Measurements from ENCODE around the gene PCDHA6.
"Not testable (repeated sequence)": the region's sequence is repeated elsewhere in the genome, so short reads cannot be mapped to it uniquely, and the experiment has no call there.

DNA sequence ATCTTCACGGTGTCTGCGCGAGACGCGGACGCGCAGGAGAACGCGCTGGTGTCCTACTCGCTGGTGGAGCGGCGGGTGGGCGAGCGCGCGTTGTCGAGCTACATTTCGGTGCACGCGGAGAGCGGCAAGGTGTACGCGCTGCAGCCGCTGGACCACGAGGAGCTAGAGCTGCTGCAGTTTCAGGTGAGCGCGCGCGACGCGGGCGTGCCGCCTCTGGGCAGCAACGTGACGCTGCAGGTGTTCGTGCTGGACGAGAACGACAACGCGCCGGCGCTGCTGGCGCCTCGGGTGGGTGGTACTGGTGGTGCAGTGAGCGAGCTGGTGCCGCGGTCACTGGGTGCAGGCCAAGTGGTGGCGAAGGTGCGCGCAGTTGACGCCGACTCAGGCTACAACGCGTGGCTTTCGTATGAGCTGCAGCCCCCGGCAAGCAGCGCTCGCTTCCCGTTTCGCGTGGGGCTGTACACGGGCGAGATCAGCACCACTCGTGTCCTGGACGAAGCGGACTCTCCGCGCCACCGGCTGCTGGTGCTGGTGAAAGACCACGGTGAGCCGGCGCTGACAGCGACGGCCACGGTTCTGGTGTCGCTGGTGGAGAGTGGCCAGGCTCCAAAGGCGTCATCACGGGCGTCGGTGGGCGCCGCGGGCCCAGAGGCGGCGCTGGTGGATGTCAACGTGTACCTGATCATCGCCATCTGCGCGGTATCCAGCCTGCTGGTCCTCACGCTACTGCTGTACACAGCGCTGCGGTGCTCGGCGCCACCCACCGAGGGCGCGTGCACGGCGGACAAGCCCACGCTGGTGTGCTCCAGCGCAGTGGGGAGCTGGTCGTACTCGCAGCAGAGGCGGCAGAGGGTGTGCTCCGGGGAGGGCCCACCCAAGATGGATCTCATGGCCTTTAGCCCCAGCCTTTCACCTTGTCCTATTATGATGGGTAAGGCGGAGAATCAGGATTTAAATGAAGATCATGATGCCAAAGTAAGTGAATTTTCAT, 2.0 kb downstream of the PCDHA6 start:
- not testable (repeated sequence) for TF ChIP-seq POLR2AphosphoS5 (IDR thresholded peaks at IDR 0.05; ENCODE audit: low read depth); EZH2 (IDR thresholded peaks at IDR 0.05; ENCODE audit: low read depth, unreplicated experiment); CREB1 (CRISPR knock-in tag; IDR thresholded peaks at IDR 0.05; ENCODE audit: low read depth); EZH2phosphoT487 (IDR thresholded peaks at IDR 0.05; ENCODE audit: unreplicated experiment); STAT1 (IDR thresholded peaks at IDR 0.05; ENCODE audit: unreplicated experiment); NANOG (IDR thresholded peaks at IDR 0.05; ENCODE audit: borderline replicate concordance); ZNF331 (CRISPR knock-in tag; IDR thresholded peaks at IDR 0.05; ENCODE audit: low read depth)
- TF ChIP-seq, protein P1, sequence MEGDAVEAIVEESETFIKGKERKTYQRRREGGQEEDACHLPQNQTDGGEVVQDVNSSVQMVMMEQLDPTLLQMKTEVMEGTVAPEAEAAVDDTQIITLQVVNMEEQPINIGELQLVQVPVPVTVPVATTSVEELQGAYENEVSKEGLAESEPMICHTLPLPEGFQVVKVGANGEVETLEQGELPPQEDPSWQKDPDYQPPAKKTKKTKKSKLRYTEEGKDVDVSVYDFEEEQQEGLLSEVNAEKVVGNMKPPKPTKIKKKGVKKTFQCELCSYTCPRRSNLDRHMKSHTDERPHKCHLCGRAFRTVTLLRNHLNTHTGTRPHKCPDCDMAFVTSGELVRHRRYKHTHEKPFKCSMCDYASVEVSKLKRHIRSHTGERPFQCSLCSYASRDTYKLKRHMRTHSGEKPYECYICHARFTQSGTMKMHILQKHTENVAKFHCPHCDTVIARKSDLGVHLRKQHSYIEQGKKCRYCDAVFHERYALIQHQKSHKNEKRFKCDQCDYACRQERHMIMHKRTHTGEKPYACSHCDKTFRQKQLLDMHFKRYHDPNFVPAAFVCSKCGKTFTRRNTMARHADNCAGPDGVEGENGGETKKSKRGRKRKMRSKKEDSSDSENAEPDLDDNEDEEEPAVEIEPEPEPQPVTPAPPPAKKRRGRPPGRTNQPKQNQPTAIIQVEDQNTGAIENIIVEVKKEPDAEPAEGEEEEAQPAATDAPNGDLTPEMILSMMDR (conservative IDR thresholded peaks at IDR 0.05; ENCODE audit: low read depth in 2 of 2) = not testable (repeated sequence)
- TF ChIP-seq, protein P2, sequence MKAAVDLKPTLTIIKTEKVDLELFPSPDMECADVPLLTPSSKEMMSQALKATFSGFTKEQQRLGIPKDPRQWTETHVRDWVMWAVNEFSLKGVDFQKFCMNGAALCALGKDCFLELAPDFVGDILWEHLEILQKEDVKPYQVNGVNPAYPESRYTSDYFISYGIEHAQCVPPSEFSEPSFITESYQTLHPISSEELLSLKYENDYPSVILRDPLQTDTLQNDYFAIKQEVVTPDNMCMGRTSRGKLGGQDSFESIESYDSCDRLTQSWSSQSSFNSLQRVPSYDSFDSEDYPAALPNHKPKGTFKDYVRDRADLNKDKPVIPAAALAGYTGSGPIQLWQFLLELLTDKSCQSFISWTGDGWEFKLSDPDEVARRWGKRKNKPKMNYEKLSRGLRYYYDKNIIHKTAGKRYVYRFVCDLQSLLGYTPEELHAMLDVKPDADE (IDR thresholded peaks at IDR 0.05) = not testable (repeated sequence)
- TF ChIP-seq, protein P3, sequence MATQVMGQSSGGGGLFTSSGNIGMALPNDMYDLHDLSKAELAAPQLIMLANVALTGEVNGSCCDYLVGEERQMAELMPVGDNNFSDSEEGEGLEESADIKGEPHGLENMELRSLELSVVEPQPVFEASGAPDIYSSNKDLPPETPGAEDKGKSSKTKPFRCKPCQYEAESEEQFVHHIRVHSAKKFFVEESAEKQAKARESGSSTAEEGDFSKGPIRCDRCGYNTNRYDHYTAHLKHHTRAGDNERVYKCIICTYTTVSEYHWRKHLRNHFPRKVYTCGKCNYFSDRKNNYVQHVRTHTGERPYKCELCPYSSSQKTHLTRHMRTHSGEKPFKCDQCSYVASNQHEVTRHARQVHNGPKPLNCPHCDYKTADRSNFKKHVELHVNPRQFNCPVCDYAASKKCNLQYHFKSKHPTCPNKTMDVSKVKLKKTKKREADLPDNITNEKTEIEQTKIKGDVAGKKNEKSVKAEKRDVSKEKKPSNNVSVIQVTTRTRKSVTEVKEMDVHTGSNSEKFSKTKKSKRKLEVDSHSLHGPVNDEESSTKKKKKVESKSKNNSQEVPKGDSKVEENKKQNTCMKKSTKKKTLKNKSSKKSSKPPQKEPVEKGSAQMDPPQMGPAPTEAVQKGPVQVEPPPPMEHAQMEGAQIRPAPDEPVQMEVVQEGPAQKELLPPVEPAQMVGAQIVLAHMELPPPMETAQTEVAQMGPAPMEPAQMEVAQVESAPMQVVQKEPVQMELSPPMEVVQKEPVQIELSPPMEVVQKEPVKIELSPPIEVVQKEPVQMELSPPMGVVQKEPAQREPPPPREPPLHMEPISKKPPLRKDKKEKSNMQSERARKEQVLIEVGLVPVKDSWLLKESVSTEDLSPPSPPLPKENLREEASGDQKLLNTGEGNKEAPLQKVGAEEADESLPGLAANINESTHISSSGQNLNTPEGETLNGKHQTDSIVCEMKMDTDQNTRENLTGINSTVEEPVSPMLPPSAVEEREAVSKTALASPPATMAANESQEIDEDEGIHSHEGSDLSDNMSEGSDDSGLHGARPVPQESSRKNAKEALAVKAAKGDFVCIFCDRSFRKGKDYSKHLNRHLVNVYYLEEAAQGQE (IDR thresholded peaks at IDR 0.05; ENCODE audit: unreplicated experiment) = not testable (repeated sequence)

All from GM23338 (cell line).